HepG2 (cell line): ENCODE measurements around the gene MYL6. TPM values are rescaled to one million over a fixed set of nuclear protein-coding genes. Genes with fewer than 3 reads are reported as not detected.
A peak's percentile ranks its signal among the peaks of the same experiment; 100 is the strongest.

Experiments
- ATRX ChIP-seq: sonication (generic); formaldehyde crosslinking; IDR thresholded peaks from 2 replicates; pipeline ENCODE4 v1.4.0; 2020; ENCODE audit warnings: missing genetic modification reagents, borderline replicate concordance
- BRCA1 ChIP-seq: sonication (generic); formaldehyde crosslinking; IDR thresholded peaks from 2 replicates; pipeline ENCODE4 v1.4.0; 2020; ENCODE audit warnings: missing genetic modification reagents
- DPF2 ChIP-seq: sonication (generic); formaldehyde crosslinking; IDR thresholded peaks from 2 replicates; pipeline ENCODE4 v1.4.0; 2020; ENCODE audit warnings: mild to moderate bottlenecking, low read depth, missing genetic modification reagents, borderline replicate concordance
- FOSL2 ChIP-seq: sonication (generic); formaldehyde crosslinking; IDR thresholded peaks from 2 replicates; pipeline ENCODE4 v1.4.0; 2020; ENCODE audit warnings: missing genetic modification reagents
- FOXP1 ChIP-seq, 2 experiments: fragments of 450-650 bp in 1 of 2; IDR thresholded peaks; 2 replicates each; pipeline ENCODE4 v1.6.1; 2017 to 2018; ENCODE audit warnings: antibody characterized with exemption in 1 of 2
- HNRNPUL1 ChIP-seq: fragments of 200-400 bp; formaldehyde crosslinking; IDR thresholded peaks from 2 replicates; pipeline ENCODE4 v1.6.1; 2017; ENCODE audit warnings: low read depth, mild to moderate bottlenecking, low read length, moderate library complexity
- MATR3 ChIP-seq: sonication (generic); formaldehyde crosslinking; IDR thresholded peaks from 2 replicates; pipeline ENCODE4 v1.4.0; 2020; ENCODE audit warnings: missing genetic modification reagents
- MEF2D ChIP-seq: sonication (generic); formaldehyde crosslinking; IDR thresholded peaks from 2 replicates; pipeline ENCODE4 v1.5.1; 2020; ENCODE audit warnings: mild to moderate bottlenecking, missing genetic modification reagents
- NCOA2 ChIP-seq: sonication (generic); formaldehyde crosslinking; IDR thresholded peaks from 2 replicates; pipeline ENCODE4 v1.8.0; 2022; ENCODE audit warnings: inconsistent platforms
- NFIC ChIP-seq: IDR thresholded peaks from 2 replicates; pipeline ENCODE4 v1.6.1; 2012; ENCODE audit warnings: mild to moderate bottlenecking, low read length, inconsistent platforms
- PAF1 ChIP-seq: IDR thresholded peaks from 2 replicates; pipeline ENCODE4 v1.6.1; 2016; ENCODE audit warnings: missing genetic modification reagents, missing compliant biosample characterization
- PAWR ChIP-seq: sonication (generic); formaldehyde crosslinking; IDR thresholded peaks from 2 replicates; pipeline ENCODE4 v1.4.0; 2020; ENCODE audit warnings: missing genetic modification reagents, mild to moderate bottlenecking, borderline replicate concordance
- POGZ ChIP-seq: sonication (generic); formaldehyde crosslinking; IDR thresholded peaks from 2 replicates; pipeline ENCODE4 v1.4.0; 2020; ENCODE audit warnings: mild to moderate bottlenecking, missing genetic modification reagents
- SIN3A ChIP-seq: IDR thresholded peaks from 2 replicates; pipeline ENCODE4 v1.6.1; 2011; ENCODE audit warnings: low read depth, mild to moderate bottlenecking, control low read depth, low read length, borderline replicate concordance
- XRCC5 ChIP-seq: fragments of 200-400 bp; formaldehyde crosslinking; optimal IDR thresholded peaks from 2 replicates; pipeline ENCODE3; 2017; ENCODE audit warnings: mild to moderate bottlenecking, low read length
- YY1 ChIP-seq: IDR thresholded peaks from 2 replicates; pipeline ENCODE4 v1.6.1; 2011; ENCODE audit warnings: low read length, low read depth, moderate library complexity, mild to moderate bottlenecking; ENCODE audit not compliant: insufficient read depth, insufficient replicate concordance
- ZNF160 ChIP-seq: sonication (generic); formaldehyde crosslinking; IDR thresholded peaks from 2 replicates; pipeline ENCODE4 v1.8.0; 2022; ENCODE audit warnings: mild to moderate bottlenecking, inconsistent platforms, missing genetic modification reagents
- ZNF230 ChIP-seq: sonication (generic); formaldehyde crosslinking; IDR thresholded peaks from 2 replicates; pipeline ENCODE4 v1.4.0; 2020; ENCODE audit warnings: mild to moderate bottlenecking, missing genetic modification reagents
- ZNF251 ChIP-seq: sonication (generic); formaldehyde crosslinking; IDR thresholded peaks from 2 replicates; pipeline ENCODE4 v1.9.0; 2021; ENCODE audit warnings: mild to moderate bottlenecking, missing genetic modification reagents
- ZNF3 ChIP-seq: IDR thresholded peaks from 2 replicates; pipeline ENCODE4 v1.7.0; 2017; ENCODE audit warnings: inconsistent platforms
- ZNF570 ChIP-seq: sonication (generic); formaldehyde crosslinking; IDR thresholded peaks from 2 replicates; pipeline ENCODE4 v1.4.0; 2020; ENCODE audit warnings: mild to moderate bottlenecking, missing genetic modification reagents, borderline replicate concordance
- ZNF572 ChIP-seq: sonication (generic); formaldehyde crosslinking; IDR thresholded peaks from 2 replicates; pipeline ENCODE4 v1.5.1; 2020; ENCODE audit warnings: mild to moderate bottlenecking, missing genetic modification reagents
- polyA plus RNA-seq, 8 experiments: library from polyadenylated mRNA; depleted of rRNA in 3 of 8; stranded (reverse) in 7 of 8; unstranded in 1 of 8; fragments of >200 nt; fragmentation: Illumina TruSeq in 4 of 8; extraction: Trizol in 4 of 8; gene quantifications; 2 replicates each; pipeline versions ENCODE4 v1.2.1 to v1.2.3, GENCODE V29; 2011 to 2016; ENCODE audit warnings: low read depth in 4 of 8, missing spikeins in 1 of 8, mixed read lengths in 1 of 8; ENCODE audit not compliant: insufficient read depth in 1 of 8
- total RNA-seq, 5 experiments: library from RNA; depleted of rRNA; stranded (reverse); fragments of >200 nt; fragmentation: Illumina TruSeq; extraction: Trizol; gene quantifications; 2 replicates each; pipeline ENCODE4 v1.2.3, GENCODE V29; 2016; ENCODE audit warnings: low read depth in 1 of 5
- TF ChIP-seq, protein P1 (sequence below): IDR thresholded peaks from 2 replicates; pipeline ENCODE4 v1.6.1; 2016; ENCODE audit warnings: low read depth, missing genetic modification reagents, missing compliant biosample characterization
- TF ChIP-seq, protein P2 (sequence below): sonication (generic); formaldehyde crosslinking; IDR thresholded peaks from 2 replicates; pipeline ENCODE4 v1.5.1; 2020; ENCODE audit warnings: missing genetic modification reagents, mild to moderate bottlenecking, borderline replicate concordance

The MYL6 gene
- total and polyA plus RNA-seq, 2 of the 13 experiments (the other 11 are each of a cell fraction or from before 2014, with no cell fraction given), result 1,127 to 1,192 TPM

DNA sequence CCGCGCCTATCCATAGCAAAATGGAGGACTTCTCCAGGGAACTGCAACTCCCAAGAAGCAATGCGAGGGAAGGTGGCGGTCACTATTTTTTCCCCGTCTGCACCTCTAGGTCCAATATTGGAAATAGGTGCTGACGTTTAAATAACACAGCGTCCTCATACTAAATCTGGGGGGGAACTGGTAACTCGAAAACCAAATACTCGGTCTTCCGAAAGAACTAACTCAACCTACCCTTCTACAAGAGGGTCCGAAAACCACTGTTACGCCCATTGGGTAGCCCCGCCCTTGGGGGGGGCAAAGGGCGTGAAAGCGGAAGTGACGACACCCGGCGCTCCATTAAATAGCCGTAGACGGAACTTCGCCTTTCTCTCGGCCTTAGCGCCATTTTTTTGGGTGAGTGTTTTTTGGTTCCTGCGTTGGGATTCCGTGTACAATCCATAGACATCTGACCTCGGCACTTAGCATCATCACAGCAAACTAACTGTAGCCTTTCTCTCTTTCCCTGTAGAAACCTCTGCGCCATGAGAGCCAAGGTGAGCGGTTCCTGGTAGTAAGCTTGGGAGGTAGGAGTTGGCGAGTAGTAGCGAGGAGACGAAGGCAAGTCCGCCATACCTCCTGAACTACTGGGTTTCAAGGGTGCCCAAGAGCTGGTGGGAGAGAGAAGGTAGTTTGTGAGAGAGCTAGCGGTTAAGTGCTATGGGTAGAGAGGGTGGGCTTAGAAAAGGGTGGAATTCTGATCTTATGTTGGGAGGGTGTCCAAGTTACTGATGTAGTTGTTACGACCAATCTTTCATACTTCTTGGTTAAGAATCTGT is 41.7 kb upstream of the MYL6 start, which contains the start of gene RPL41 (continued):
- peak; percentile 86 for TF ChIP-seq SIN3A
- 0 out of 2 replicates have a peak, but pooled peaks have one; percentile 31 for TF ChIP-seq ZNF3 (CRISPR knock-in tag)
- TF ChIP-seq ZNF230 (CRISPR knock-in tag), result peak; percentile 93; the same call in 1 of the 2 replicates
- peak; percentile 92; the same call in 1 of the 2 replicates for TF ChIP-seq ZNF251 (CRISPR knock-in tag)
- TF ChIP-seq FOXP1 (IDR thresholded peaks at IDR 0.05), result no peak
- no peak for TF ChIP-seq FOXP1 (CRISPR knock-in tag; IDR thresholded peaks at IDR 0.05)
- no peak for TF ChIP-seq ZNF572 (CRISPR knock-in tag)
- peak; percentile 50; the same call in 1 of the 2 replicates for TF ChIP-seq POGZ
- TF ChIP-seq PAWR (CRISPR knock-in tag), result no peak
- TF ChIP-seq, protein P1, sequence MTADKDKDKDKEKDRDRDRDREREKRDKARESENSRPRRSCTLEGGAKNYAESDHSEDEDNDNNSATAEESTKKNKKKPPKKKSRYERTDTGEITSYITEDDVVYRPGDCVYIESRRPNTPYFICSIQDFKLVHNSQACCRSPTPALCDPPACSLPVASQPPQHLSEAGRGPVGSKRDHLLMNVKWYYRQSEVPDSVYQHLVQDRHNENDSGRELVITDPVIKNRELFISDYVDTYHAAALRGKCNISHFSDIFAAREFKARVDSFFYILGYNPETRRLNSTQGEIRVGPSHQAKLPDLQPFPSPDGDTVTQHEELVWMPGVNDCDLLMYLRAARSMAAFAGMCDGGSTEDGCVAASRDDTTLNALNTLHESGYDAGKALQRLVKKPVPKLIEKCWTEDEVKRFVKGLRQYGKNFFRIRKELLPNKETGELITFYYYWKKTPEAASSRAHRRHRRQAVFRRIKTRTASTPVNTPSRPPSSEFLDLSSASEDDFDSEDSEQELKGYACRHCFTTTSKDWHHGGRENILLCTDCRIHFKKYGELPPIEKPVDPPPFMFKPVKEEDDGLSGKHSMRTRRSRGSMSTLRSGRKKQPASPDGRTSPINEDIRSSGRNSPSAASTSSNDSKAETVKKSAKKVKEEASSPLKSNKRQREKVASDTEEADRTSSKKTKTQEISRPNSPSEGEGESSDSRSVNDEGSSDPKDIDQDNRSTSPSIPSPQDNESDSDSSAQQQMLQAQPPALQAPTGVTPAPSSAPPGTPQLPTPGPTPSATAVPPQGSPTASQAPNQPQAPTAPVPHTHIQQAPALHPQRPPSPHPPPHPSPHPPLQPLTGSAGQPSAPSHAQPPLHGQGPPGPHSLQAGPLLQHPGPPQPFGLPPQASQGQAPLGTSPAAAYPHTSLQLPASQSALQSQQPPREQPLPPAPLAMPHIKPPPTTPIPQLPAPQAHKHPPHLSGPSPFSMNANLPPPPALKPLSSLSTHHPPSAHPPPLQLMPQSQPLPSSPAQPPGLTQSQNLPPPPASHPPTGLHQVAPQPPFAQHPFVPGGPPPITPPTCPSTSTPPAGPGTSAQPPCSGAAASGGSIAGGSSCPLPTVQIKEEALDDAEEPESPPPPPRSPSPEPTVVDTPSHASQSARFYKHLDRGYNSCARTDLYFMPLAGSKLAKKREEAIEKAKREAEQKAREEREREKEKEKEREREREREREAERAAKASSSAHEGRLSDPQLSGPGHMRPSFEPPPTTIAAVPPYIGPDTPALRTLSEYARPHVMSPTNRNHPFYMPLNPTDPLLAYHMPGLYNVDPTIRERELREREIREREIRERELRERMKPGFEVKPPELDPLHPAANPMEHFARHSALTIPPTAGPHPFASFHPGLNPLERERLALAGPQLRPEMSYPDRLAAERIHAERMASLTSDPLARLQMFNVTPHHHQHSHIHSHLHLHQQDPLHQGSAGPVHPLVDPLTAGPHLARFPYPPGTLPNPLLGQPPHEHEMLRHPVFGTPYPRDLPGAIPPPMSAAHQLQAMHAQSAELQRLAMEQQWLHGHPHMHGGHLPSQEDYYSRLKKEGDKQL (CRISPR knock-in tag), result peak; percentile 27; the same call in 1 of the 2 replicates
- peak; percentile 49; the same call in 1 of the 2 replicates for TF ChIP-seq BRCA1 (CRISPR knock-in tag)
- no peak for TF ChIP-seq ZNF570 (CRISPR knock-in tag)
- TF ChIP-seq FOSL2 (CRISPR knock-in tag), result peak; percentile 44; the same call in 1 of the 2 replicates
- TF ChIP-seq DPF2 (CRISPR knock-in tag), result no peak
- TF ChIP-seq XRCC5, result peak; percentile 68
- TF ChIP-seq NCOA2 (CRISPR knock-in tag), result peak; percentile 68
- no peak for TF ChIP-seq PAF1 (CRISPR knock-in tag)
- TF ChIP-seq YY1, result peak; percentile 88
- no peak for TF ChIP-seq ATRX (CRISPR knock-in tag)
- TF ChIP-seq HNRNPUL1, result no peak
- TF ChIP-seq ZNF160 (CRISPR knock-in tag), result peak; percentile 83; the same call in 1 of the 2 replicates
- TF ChIP-seq MEF2D (CRISPR knock-in tag), result peak; percentile 83; the same call in 1 of the 2 replicates
- peak; percentile 78 for TF ChIP-seq NFIC
- no peak for TF ChIP-seq MATR3 (CRISPR knock-in tag)
- TF ChIP-seq, protein P2, sequence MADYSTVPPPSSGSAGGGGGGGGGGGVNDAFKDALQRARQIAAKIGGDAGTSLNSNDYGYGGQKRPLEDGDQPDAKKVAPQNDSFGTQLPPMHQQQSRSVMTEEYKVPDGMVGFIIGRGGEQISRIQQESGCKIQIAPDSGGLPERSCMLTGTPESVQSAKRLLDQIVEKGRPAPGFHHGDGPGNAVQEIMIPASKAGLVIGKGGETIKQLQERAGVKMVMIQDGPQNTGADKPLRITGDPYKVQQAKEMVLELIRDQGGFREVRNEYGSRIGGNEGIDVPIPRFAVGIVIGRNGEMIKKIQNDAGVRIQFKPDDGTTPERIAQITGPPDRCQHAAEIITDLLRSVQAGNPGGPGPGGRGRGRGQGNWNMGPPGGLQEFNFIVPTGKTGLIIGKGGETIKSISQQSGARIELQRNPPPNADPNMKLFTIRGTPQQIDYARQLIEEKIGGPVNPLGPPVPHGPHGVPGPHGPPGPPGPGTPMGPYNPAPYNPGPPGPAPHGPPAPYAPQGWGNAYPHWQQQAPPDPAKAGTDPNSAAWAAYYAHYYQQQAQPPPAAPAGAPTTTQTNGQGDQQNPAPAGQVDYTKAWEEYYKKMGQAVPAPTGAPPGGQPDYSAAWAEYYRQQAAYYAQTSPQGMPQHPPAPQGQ (CRISPR knock-in tag), result no peak
